ENCODE results near the gene DDI2. TPM values are rescaled to one million over a fixed set of nuclear protein-coding genes. Genes with fewer than 3 reads are reported as not detected.

The DDI2 gene
- total RNA-seq, 2 experiments from 2014 or later = 23.5 to 40.8 TPM

GRCh38 chr1:15712168-15712567 is 94.9 kb downstream of the DDI2 start:
- no peak for TF ChIP-seq CTCF (conservative IDR thresholded peaks at IDR 0.05; ENCODE audit: low read length)
- no peak for TF ChIP-seq EZH2phosphoT487 (IDR thresholded peaks at IDR 0.05; ENCODE audit: borderline replicate concordance, low read depth, low read length)
- intact Hi-C loops (cut with micrococcal nuclease; ENCODE audit: unreplicated experiment) = no loop called here
- POLR2A ChIA-PET = interaction anchor here (0.6 to 0.7 kb wide), 3 partner anchors 15 to 55 kb away, joined by 3 read pairs; no protein-coding TSS in a partner anchor
- no TSS peak for BruUV-seq (replicated peaks)
- Histone ChIP-seq H2AFZ (ENCODE audit: low read length) (no peak overlapping the region), H3K4me3 (ENCODE audit: low read depth, low read length, poor library complexity, severe bottlenecking) (no peak overlapping the region), H3K36me3 (ENCODE audit: insufficient read depth, low read length) (peaks cover 14% of the 10 kb centered on the region; the same call in 1 of the 2 replicates), H3K4me2 (ENCODE audit: low read length) (no peak overlapping the region), H3K79me2 (ENCODE audit: insufficient read depth, low read depth, low read length) (no peaks in the 10 kb centered on the region), H3K9me2 (ENCODE audit: insufficient read depth, low read length) (no peaks in the 10 kb centered on the region), H3K9me3 (ENCODE audit: low read length) (no peaks in the 10 kb centered on the region), H3K27ac (ENCODE audit: low read depth, low read length, poor library complexity, severe bottlenecking) (no peak overlapping the region), H3K4me1 (ENCODE audit: insufficient read depth, low read length, poor library complexity, severe bottlenecking) (no peaks in the 10 kb centered on the region), H4K20me1 (ENCODE audit: insufficient read depth, low read length) (peaks cover 5% of the 10 kb centered on the region; the same call in 1 of the 2 replicates)
- CTCF ChIA-PET (ENCODE audit: unreplicated experiment) = no interaction called here
- no peak for DNase-seq (ENCODE audit: low spot score)

GRCh38 chr1:15714406-15715136 is 97.3 kb downstream of the DDI2 start:
- Histone ChIP-seq H2AFZ (ENCODE audit: low read length) (no peak overlapping the region), H3K36me3 (ENCODE audit: insufficient read depth, low read length) (peaks cover 18% of the 10 kb centered on the region), H3K4me3 (ENCODE audit: low read depth, low read length, poor library complexity, severe bottlenecking) (no peak overlapping the region), H3K79me2 (ENCODE audit: insufficient read depth, low read depth, low read length) (no peaks in the 10 kb centered on the region), H3K9me2 (ENCODE audit: insufficient read depth, low read length) (no peaks in the 10 kb centered on the region), H3K4me1 (ENCODE audit: insufficient read depth, low read length, poor library complexity, severe bottlenecking) (no peaks in the 10 kb centered on the region), H3K9me3 (ENCODE audit: low read length) (no peaks in the 10 kb centered on the region), H3K27ac (ENCODE audit: low read depth, low read length, poor library complexity, severe bottlenecking) (no peak overlapping the region), H3K4me2 (ENCODE audit: low read length) (no peak overlapping the region), H4K20me1 (ENCODE audit: insufficient read depth, low read length) (peaks cover 5% of the 10 kb centered on the region; the same call in 1 of the 2 replicates)
- ChIA-PET CTCF (ENCODE audit: unreplicated experiment) (no interaction called here), POLR2A (interaction anchor here (0.6 to 0.9 kb wide), 2 partner anchors 8 to 13 kb away, joined by 3 read pairs; no protein-coding TSS in a partner anchor)
- DNase-seq (ENCODE audit: low spot score) = no peak
- intact Hi-C loops (cut with micrococcal nuclease; ENCODE audit: unreplicated experiment) = no loop called here
- BruUV-seq (replicated peaks) = no TSS peak
- no peak for TF ChIP-seq CTCF (conservative IDR thresholded peaks at IDR 0.05; ENCODE audit: low read length)
- TF ChIP-seq EZH2phosphoT487 (IDR thresholded peaks at IDR 0.05; ENCODE audit: borderline replicate concordance, low read depth, low read length) = no peak
